SK-N-SH (cell line): Measurements from ENCODE around the gene AUTS2.

Source experiments
- EP300 ChIP-seq, 2 experiments: IDR thresholded peaks; 2 replicates each; pipeline versions ENCODE4 v1.4.0 to v1.6.1; 2012; ENCODE audit warnings: borderline replicate concordance in 1 of 2, low read depth in 1 of 2, low read length in 1 of 2
- EZH2phosphoT487 ChIP-seq: fragments of 200-600 bp; sonication (generic); IDR thresholded peaks from 2 replicates; pipeline ENCODE4 v1.6.1; 2017; ENCODE audit warnings: low read depth, mixed run types, mild to moderate bottlenecking, antibody characterized with exemption, moderate library complexity, borderline replicate concordance
- MXI1 ChIP-seq: IDR thresholded peaks from 2 replicates; pipeline ENCODE4 v1.6.1; 2012; ENCODE audit warnings: mild to moderate bottlenecking, low read depth, low read length, improper control_type of control experiment
- POLR2AphosphoS5 ChIP-seq: IDR thresholded peaks from 2 replicates; pipeline ENCODE4 v1.6.1; 2012; ENCODE audit warnings: low read depth, low read length
- RAD21 ChIP-seq: IDR thresholded peaks from 2 replicates; pipeline ENCODE4 v1.6.1; 2012; ENCODE audit warnings: mild to moderate bottlenecking, low read length
- SIN3A ChIP-seq: IDR thresholded peaks from 2 replicates; pipeline ENCODE4 v1.6.1; 2012; ENCODE audit warnings: low read depth, mild to moderate bottlenecking, low read length, moderate library complexity, borderline replicate concordance
- TAF1 ChIP-seq: IDR thresholded peaks from 2 replicates; pipeline ENCODE4 v1.6.1; 2012; ENCODE audit warnings: low read depth, mild to moderate bottlenecking, low read length, moderate library complexity, borderline replicate concordance
- TCF12 ChIP-seq: IDR thresholded peaks from 2 replicates; pipeline ENCODE4 v1.4.0; 2012
- YY1 ChIP-seq: IDR thresholded peaks from 2 replicates; pipeline ENCODE4 v1.4.0; 2012; ENCODE audit warnings: low read depth, mild to moderate bottlenecking
- TF ChIP-seq, protein P1 (sequence below): fragments of 200-600 bp; sonication (generic); IDR thresholded peaks from 2 replicates; pipeline ENCODE4 v1.6.1; 2017; ENCODE audit warnings: antibody characterized with exemption, mild to moderate bottlenecking, moderate library complexity
- TF ChIP-seq, protein P2 (sequence below): IDR thresholded peaks from 2 replicates; pipeline ENCODE4 v1.6.1; 2012; ENCODE audit warnings: mild to moderate bottlenecking, low read depth, low read length, moderate library complexity
- TF ChIP-seq, protein P3 (sequence below): fragments of 150-350 bp; IDR thresholded peaks from 2 replicates; pipeline ENCODE4 v1.6.1; 2017; ENCODE audit warnings: antibody characterized with exemption, low read length, low read depth, borderline replicate concordance
- TF ChIP-seq, protein P4 (sequence below): IDR thresholded peaks from 2 replicates; pipeline ENCODE4 v1.4.0; 2012; ENCODE audit warnings: low read depth
- TF ChIP-seq, protein P5 (sequence below): IDR thresholded peaks from 2 replicates; pipeline ENCODE4 v1.4.0; 2012; ENCODE audit warnings: low read depth, borderline replicate concordance

DNA sequence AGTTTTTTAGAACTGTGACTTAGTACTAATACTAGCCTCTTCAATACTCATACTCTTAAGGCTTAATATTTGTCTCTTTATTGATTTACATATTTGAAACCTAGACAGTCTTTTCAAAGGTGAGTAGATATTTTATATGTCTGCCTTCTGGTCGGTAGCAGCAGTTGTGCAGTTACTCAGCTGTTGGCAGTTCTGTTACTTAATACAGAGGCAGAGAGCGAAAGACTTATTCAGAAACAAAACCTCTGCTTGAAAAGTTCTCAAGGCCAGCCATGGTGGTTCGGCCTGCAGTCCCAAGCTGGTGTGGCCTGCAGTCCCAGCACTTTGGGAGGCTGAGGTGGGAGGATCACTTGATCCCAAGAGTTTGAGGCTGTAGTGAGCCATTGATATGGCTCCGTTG lies 84.2 kb downstream of the AUTS2 start:
- TF ChIP-seq, protein P1, sequence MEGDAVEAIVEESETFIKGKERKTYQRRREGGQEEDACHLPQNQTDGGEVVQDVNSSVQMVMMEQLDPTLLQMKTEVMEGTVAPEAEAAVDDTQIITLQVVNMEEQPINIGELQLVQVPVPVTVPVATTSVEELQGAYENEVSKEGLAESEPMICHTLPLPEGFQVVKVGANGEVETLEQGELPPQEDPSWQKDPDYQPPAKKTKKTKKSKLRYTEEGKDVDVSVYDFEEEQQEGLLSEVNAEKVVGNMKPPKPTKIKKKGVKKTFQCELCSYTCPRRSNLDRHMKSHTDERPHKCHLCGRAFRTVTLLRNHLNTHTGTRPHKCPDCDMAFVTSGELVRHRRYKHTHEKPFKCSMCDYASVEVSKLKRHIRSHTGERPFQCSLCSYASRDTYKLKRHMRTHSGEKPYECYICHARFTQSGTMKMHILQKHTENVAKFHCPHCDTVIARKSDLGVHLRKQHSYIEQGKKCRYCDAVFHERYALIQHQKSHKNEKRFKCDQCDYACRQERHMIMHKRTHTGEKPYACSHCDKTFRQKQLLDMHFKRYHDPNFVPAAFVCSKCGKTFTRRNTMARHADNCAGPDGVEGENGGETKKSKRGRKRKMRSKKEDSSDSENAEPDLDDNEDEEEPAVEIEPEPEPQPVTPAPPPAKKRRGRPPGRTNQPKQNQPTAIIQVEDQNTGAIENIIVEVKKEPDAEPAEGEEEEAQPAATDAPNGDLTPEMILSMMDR: no peak
- TF ChIP-seq, protein P2, sequence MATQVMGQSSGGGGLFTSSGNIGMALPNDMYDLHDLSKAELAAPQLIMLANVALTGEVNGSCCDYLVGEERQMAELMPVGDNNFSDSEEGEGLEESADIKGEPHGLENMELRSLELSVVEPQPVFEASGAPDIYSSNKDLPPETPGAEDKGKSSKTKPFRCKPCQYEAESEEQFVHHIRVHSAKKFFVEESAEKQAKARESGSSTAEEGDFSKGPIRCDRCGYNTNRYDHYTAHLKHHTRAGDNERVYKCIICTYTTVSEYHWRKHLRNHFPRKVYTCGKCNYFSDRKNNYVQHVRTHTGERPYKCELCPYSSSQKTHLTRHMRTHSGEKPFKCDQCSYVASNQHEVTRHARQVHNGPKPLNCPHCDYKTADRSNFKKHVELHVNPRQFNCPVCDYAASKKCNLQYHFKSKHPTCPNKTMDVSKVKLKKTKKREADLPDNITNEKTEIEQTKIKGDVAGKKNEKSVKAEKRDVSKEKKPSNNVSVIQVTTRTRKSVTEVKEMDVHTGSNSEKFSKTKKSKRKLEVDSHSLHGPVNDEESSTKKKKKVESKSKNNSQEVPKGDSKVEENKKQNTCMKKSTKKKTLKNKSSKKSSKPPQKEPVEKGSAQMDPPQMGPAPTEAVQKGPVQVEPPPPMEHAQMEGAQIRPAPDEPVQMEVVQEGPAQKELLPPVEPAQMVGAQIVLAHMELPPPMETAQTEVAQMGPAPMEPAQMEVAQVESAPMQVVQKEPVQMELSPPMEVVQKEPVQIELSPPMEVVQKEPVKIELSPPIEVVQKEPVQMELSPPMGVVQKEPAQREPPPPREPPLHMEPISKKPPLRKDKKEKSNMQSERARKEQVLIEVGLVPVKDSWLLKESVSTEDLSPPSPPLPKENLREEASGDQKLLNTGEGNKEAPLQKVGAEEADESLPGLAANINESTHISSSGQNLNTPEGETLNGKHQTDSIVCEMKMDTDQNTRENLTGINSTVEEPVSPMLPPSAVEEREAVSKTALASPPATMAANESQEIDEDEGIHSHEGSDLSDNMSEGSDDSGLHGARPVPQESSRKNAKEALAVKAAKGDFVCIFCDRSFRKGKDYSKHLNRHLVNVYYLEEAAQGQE: no peak
- TF ChIP-seq POLR2AphosphoS5: no peak
- no peak for TF ChIP-seq TCF12
- no peak for TF ChIP-seq YY1
- no peak for TF ChIP-seq SIN3A
- TF ChIP-seq, protein P3, sequence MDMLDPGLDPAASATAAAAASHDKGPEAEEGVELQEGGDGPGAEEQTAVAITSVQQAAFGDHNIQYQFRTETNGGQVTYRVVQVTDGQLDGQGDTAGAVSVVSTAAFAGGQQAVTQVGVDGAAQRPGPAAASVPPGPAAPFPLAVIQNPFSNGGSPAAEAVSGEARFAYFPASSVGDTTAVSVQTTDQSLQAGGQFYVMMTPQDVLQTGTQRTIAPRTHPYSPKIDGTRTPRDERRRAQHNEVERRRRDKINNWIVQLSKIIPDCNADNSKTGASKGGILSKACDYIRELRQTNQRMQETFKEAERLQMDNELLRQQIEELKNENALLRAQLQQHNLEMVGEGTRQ: no peak
- TF ChIP-seq EP300 (IDR thresholded peaks at IDR 0.05; ENCODE audit: borderline replicate concordance in 1 of 2, low read depth in 1 of 2, low read length in 1 of 2): no peak
- no peak for TF ChIP-seq TAF1
- no peak for TF ChIP-seq RAD21
- TF ChIP-seq EZH2phosphoT487: no peak
- TF ChIP-seq, protein P4, sequence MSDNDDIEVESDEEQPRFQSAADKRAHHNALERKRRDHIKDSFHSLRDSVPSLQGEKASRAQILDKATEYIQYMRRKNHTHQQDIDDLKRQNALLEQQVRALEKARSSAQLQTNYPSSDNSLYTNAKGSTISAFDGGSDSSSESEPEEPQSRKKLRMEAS: no peak
- TF ChIP-seq, protein P5, sequence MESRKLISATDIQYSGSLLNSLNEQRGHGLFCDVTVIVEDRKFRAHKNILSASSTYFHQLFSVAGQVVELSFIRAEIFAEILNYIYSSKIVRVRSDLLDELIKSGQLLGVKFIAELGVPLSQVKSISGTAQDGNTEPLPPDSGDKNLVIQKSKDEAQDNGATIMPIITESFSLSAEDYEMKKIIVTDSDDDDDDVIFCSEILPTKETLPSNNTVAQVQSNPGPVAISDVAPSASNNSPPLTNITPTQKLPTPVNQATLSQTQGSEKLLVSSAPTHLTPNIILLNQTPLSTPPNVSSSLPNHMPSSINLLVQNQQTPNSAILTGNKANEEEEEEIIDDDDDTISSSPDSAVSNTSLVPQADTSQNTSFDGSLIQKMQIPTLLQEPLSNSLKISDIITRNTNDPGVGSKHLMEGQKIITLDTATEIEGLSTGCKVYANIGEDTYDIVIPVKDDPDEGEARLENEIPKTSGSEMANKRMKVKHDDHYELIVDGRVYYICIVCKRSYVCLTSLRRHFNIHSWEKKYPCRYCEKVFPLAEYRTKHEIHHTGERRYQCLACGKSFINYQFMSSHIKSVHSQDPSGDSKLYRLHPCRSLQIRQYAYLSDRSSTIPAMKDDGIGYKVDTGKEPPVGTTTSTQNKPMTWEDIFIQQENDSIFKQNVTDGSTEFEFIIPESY: no peak
- TF ChIP-seq MXI1: no peak
